Hepatic stellate cell (primary cell): ENCODE data around the gene ZFP92.
A peak's percentile ranks its signal among the peaks of the same experiment; 100 is the strongest.
"Not testable (repeated sequence)": the region's sequence is repeated elsewhere in the genome, so short reads cannot be mapped to it uniquely, and the experiment has no call there.

Experiments used
- DNase-seq: peaks from one replicate; pipeline ENCODE4 v3.0.0; 2011; ENCODE audit warnings: low spot score

ZFP92 gene, protein sequence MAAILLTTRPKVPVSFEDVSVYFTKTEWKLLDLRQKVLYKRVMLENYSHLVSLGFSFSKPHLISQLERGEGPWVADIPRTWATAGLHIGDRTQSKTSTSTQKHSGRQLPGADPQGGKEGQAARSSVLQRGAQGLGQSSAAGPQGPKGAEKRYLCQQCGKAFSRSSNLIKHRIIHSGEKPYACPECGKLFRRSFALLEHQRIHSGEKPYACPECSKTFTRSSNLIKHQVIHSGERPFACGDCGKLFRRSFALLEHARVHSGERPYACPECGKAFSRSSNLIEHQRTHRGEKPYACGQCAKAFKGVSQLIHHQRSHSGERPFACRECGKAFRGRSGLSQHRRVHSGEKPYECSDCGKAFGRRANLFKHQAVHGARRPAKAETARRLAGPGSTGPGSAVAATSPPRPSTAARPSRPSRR

DNA sequence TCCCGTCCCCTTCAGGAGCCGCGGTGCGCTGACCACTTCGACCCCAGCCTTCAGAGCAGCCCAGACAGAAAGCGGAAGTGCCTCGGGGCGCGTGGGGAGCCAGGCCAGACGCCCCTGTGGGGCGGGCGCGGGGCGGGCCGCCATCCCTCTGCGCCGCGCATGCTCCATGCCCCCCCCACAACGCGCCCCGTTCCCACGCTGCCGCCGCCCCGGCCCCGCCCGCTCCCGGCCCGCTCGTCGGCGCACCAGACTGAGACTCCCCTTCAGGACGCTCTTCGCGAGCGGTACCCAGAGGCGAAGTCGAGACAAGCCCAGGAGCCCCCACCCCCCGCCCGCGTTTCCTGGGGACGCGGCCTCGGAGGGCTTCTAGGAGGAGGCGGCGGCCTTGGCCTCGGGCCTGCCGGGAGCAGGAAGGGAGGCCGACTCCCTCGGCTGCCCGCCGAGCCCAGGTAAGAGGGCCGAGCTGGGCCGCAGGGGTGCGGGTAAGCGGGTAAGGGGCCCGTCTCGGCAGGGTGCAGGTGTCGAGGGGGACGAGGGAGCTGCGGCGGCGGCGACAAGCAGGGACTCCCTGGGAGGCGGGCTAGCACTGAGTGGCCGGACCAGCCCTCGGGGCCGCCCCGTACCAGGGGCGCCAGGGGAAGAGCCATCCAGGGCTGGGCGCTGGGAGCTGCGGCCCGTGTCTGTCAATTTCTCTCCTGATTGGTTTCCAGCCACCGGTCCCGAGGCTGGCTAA lies at the start of gene ZFP92:
TSS of gene ZFP92 (plus strand) at position 218 of the 733 bp plus-strand sequence. CDS start 6,851 bp downstream, outside the sequence.
- no peak for DNase-seq

DNA sequence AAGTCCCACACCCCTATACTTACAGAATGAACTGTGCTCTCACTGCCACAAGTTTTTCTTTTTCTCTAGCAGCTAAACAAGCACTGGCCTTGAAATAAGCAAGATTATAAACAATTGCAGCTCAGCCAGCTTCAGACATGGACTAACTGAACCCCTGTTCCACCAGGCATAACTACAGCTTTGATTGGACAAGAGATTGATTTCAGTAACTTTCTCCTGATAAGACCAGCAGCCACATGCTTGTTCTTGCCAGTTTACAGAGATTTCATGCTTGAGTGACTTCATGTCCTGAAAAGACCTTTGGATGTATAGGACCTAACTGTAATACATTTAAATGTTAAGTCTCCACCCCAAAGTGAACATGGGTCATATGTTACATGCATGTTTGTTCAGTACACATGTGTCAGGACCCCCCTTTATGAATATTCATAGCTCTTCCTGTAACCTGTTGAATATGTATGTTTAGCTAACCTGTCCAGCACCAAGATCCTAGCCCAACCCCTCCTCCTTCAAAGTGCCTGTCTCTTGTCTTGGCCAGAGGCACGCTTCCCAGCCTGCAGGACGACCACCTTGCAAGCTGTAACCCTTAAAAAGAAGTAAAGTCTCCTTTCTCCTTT lies 49.4 kb upstream of the ZFP92 start:
- DNase-seq: no peak

DNA sequence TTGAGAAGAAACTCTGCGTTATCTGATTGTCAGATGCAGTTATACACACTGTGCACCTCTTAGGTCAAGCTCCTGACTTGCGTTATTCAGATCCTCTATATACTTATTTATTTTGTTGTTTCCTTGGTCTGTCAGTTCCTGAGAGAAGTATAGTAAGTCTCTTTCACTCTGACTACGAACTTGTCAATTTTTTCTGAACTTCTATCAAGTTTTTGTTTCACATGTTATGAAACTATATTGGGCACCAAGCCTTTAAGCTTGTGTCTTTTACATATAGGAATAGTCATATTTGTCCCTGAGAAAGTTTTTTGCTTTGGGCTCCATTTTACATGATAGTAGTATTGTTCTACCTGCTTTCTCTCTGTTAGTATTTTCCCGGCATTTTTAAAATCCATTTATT lies 45.6 kb upstream of the ZFP92 start:
- DNase-seq: no peak

DNA sequence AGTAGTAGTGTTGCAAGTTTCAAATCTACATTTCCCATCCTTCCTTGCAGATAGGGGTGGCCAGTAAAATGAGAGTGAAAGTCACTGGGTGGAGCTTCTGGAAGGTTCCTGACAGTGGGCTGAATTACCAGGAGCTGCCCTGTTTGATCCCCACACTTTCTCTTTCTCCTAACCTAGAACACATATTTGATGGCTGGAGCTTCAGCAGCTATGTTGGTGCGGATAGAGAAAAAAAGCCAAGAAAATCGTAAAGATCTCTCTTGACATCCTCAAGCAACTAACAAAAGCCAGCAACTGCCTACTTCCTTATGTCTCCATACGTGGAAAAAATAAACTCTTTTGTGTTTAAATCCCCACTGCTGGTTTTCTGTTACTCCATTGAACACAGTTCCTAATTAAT lies 45.2 kb upstream of the ZFP92 start:
- DNase-seq: no peak

DNA sequence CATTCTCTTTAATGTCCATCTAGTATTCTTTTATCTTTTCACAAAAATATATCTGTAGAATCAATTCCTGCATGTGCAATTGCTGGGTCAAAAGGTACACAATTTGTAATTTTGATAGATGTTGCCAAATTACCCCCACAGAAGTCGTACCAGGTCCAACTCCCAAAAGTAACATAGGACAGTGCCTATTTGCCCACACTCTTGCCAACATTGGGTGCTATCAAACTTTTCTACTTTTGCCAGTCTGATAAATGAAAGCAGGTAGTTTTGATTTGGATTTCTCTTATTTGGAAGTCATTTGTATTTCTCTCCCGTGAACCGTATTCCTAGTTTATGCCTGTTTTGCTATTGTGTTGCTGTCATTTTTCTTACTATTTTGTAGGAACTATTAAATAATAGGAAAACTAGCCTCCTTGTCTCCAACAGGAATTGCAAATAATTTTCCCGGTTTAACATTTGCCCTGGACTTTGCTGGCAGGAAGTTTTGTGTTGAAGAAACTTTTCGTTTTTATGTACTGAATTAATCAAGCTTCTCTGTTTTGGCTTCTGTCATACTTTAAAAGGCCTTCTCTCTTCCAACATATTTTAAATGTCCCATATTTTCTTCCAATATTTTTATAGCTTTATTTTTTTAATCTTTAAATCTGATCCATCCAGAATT lies 44.3 kb upstream of the ZFP92 start:
- no peak for DNase-seq

DNA sequence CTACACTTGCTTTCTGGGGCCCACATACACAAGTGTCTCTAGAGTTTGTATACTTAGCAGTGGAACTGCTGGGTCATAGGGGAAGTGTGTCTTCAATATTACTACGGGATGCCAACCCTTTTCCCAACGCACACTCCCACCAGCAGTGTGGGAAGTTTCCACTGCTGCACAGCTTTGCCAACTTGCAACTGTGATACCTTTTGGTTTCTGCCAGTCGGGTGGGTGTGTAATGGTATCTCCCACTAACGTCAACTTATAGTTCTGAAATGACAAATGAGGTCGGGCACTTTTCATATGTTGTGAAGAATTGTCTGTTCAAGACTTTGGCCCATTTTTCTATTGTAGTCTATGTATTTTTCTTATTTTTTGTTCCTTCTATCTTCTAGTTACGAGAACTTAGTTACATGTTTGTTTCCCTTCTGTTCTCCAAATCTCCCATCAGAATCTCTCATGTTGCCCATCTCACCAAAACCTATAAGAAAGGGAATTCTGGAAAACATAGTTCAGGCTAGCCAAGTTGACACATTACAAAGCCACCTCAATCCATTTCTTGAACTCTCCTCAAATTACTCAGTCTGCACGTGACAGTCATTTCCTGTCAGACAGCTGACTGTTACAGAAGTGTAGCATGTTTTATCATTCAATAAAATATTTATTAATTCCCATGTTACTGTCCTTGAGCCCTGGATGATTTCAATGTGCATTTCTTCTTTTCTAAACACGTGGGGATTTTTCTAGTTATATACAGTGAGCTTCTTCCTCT lies 40.8 kb upstream of the ZFP92 start:
- DNase-seq: no peak

DNA sequence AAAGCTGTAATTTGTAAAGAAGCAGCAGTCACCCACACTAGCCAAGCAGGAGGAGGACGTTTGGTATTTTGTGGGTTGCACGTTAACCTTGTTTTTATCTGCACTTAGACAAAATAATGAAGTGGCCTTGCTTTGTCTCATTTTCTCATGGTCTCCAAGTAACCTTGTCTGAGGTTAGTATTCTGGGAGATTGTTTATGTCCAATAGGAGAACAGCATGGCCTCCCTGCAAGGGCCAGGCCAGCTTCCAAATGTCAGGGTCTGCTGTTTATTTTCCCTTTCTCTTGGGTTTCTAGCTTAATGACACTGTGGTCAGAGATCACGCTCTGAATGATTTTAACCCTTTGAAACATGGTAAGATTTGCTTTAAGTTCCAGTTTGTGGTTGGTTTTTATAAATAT lies 40.0 kb upstream of the ZFP92 start:
- DNase-seq: no peak

DNA sequence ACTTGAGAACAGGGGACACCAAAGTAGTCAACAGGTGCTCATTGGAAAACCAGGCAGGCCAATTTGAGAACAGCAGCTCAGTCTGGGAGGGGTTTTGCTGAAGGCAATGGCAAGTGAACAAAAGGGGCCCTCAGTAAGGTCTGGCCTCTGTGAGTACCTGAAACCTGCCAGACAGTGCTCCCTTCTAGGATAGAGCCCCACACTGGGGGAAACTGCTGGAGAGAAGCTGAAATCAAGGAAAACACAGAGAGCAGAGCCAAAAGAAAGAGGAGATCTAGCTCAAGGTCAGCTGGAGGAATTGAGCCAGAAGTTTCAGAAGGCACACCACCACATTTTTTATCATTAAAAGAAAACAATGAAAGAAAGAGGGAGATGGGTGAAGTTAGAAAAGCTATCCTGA lies 38.3 kb upstream of the ZFP92 start:
- DNase-seq: no peak

DNA sequence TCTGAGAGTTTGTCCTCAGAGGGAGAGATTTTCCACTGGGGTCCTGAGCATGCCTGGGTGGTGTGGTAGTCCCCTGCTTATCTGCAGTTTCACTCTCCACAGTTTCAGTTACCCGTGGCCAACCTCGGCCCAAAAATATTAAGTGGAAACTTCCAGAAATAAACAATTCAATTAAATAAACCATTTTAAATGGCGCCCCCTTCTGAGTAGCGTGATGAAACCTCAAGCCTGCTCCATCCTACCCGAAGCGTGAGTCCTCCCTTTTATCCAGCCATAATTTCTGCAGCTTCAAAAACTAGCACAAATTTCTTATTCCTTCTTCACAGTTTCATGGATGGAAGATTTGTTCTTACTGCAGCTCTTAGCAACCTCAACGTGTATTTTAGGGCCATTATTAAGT lies 36.8 kb upstream of the ZFP92 start:
- DNase-seq: no peak

DNA sequence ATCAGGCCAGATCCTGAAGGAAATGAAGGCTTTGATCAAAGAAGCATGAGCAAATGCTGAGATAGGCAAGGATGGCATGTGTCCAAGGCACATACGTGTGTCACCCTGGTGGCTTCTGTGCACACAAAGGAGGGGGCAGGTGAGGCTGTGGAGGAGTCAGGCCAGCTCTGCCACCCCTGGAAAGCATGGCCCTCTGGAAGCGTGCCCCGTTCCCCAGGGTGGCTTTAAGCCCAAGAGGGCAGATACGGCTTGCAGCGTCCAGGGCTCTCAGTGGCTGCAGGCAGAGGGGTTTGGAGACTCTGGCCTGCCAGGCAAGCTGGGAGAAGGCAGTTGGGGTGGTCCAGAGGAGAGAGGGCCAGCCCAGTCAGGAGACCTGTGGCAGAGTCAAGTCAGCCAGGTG lies 35.7 kb upstream of the ZFP92 start:
- no peak for DNase-seq

DNA sequence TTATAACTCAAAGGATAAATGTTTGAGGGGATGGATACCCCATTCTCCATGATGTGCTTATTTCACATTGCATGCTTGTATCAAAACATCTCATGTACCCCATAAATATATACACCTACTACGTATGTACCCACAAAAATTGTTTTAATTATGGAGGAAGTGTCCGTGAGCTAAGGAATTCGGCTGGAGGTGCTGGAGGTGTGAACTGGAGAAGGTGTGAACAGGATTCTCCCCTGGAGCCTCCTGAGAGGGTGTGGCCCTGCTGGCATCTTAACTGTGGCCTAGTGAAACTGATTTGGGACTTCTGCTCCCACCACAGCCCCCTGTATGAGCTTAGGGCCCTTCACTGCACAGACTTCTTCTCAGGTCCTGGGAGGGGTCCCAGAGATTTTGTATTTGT lies 33.5 kb upstream of the ZFP92 start:
- no peak for DNase-seq

DNA sequence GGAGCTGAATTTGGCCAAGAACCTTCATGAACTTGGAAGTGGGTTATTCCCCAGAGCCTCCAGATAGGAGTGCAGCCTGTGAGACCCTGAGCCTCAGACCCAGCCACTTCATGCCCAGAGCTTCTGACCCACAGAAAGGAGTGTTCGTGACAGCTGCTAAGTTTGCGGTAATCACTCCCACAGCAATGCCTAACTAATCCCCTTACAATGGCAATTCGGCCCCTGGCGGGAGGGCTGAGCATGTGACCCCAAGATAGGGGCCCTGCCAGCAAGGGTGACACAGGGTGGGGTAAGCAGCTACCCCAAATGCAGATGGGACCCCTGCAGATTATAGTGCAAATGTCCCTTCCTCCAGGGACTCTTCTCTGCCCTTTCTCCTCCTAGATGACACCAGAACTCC lies 32.7 kb upstream of the ZFP92 start:
- DNase-seq: no peak

DNA sequence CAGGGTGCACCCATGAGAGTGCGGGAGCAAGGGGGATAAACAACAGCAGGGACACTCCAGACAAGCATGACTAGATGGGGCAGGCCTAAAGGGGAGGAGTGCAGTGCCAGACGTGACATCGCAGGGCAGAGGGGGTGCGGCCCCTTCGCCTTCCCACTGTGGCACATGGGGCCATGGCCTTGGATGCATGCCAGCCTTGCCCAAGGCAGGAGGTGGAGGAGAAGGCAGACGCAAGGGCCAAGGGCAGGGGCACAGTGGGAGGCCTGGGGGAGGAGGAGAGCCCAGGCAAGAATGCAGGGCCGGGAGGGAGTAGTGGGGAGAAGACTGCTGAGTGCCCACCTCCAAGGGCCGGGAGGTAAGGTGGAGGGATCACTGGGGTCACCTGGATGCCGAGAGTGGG lies 31.8 kb upstream of the ZFP92 start:
- no peak for DNase-seq

DNA sequence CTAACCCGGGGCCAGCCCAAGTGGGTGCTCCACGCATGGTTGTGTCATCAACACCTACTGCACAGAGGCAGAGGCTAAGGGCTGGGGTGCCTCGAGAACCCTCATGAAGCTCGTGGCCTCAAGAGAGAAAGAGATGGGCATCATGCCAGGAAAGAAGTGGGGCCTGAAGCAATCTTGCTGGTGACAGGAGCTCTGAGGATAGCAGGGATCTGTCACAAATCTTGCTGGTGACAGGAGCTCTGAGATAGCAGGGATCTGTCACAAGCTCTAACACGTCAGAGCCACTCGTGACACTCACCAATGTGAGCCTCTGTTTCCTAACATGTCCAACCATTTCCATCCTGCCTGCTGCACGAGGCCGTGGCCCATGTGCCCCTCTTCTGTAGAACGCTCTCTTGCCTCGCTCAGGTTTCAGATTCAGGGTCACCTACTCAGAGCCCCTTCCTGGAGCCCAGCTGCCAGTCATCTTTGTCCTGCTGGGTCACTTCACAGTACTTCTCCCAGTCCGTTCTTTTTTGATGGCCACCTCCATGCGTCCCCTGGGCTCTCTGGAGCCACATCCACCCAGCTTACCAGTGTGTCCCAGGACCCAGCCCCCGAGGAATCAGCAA lies 31.2 kb upstream of the ZFP92 start:
- DNase-seq: no peak

DNA sequence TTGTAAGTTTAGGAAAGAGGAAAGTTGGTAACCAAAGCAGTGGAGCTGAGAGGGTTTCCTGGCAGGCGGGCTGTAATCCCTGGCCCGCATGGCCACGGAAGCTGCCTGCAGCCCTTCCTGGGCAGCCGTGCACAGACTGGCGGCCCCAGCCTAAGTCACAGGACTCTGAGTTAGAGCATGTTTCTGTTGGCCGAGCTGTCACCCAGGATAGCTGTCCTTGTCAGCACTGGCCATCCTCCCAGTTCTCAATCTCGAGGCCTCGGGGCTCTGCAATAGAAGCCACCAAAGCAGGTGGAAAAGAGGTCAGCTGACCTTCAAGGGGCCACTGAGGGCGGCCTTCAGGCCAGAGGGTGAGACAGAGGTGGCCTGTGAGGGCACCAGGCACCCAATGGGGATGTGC lies 30.6 kb upstream of the ZFP92 start:
- DNase-seq: no peak

DNA sequence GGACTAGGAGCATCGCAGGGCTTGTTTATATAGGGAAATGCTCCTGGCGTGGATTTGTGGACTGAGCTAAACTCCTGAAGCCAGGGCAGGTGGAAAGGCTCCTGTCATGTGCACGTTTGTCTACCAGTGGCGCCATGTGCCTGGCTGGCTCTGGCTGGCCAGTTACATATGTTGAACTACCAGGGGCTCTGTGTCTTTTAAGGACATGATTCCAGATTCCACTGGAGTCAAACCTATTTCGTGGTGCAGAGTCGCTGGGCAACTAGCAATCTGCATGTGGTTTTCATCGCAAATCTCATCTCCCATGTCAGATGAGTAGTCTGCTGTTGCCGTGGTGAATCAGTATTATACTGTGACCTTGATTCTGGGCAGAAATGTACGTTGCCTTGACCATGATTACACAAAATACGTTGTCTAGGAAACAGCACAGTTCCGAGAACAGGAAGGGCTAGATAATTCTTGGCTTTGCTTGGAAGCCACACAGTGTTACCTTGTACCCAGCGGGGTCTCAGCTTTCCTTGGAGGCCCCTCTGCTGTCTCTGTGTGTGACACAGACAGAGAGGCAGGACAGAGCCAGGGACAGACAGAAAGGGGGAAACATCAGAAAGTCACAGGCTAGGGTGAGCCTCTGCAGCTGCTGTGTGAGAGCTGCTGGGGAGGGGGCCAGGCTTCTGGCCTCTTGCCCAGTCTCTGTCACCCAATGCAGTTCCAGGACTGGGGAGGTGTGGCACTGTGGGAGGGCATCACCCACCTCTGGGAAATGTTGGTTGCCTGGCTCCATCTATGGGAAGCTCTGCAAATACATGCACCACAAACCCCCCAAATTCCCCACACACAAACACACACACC lies 29.4 kb upstream of the ZFP92 start:
- peak; percentile 75 for DNase-seq

DNA sequence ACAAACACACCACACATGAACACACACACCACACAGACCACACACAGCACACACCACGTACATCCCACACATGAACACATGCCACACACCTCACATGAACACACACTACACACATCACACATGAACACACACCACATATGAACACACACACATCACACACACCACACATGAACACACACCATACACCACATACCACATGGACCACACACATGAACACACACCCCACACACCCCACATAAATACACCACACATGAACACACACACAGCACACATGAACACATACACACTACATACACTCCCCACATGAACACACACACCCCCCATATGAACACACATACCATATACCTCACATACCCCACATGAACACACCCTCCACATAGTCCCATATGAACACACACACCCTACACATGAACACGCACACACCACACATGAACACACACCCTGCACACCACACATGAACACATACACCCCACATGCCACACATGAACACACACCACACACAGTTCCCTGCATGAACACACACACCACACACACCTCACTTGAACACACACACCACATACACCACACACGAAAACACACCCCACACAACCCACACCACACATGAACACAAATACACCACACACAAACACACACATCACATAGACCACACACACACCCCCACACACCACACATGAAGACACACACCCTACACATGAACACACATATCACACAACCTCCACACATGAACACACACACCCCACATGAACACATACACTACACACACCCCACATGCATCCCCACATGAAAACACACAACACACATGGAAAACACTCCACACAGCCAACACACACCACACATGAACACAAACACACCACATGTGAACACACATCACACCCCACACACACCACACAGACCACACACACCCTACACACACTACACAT lies 28.4 kb upstream of the ZFP92 start:
- DNase-seq: no peak

DNA sequence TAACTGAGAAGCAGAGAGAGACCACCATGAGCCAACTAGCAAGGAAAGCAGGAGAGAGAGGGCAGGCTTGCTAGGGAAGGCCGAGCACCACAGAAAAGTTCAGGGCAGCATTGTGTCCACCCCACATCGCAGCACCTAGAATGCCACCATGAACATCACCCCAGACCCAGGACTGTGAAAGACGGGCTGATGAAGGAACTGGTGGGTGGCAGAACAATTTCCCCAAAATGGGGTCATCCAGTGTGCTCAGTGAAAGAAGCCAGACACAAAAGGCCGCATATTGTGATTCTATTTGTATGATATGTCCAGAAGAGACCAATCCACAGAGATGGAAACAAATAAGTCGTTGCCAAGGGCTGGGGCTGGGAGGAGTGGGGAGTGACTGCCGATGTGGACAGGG lies 26.9 kb upstream of the ZFP92 start:
- no peak for DNase-seq

DNA sequence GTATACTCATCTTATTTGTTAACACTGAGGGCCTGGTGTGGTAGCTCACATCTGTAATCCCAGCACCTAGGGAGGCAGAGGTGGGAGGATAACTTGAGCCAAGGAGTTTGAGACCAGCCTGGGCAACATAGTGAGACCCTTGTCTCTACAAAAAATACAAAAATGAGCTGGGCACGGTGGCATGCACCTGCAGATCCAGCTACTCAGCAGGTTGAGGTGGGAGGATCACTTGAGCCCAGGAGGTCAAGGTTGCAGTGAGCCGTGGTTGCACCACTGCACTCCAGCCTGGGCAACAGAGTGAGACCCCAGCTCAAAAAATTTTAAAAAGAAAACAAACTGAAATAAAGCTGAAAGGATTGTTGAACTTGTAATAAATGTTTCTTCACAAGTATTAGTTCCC lies 26.3 kb upstream of the ZFP92 start:
- not testable (repeated sequence) for DNase-seq
